ENCODE data around the gene LMX1A. TPM values are rescaled to one million over a fixed set of nuclear protein-coding genes. Genes with fewer than 3 reads are reported as not detected.

The LMX1A gene
- total RNA-seq, 1 experiment from 2014 or later = not detected

DNA sequence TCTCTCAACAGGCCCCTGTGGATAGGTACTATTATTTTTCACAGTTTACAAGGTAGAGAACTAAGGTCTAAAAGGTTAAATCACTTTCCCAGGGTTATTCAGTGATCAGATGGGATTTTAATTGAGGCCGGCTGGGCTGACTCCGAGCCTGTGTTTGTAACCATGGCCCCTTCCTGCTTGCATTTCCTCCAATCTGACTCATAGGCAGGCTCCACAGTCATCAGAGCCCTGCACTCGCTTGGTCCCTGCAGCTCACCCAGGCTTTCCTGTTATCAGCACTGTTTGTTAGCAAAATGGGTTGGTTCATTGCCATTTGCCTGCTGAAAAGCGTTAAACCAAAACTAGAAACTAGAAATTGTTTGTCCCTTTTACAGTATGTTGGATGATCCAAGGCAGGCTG lies 41.4 kb upstream of the LMX1A start:
- CTCF ChIA-PET = no interaction called here

DNA sequence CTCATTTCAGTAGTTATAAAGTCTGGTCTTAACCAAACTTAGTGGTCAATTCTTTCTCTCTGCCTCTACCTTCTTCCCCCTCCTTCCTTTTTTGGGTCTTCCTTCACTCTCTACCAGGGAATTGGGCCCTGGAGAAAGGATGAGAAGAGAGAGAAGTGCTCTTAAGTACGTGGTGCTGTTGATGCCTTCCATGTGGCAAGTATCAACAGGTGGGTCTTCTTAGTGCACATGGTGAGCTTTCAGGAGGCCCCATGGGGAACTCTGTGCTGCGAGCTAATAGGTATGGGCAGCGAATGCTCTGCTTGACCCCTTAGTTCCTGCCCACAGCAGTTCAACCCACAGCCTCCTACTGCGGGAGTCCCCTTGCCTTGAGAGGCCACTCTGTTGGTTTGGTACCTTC lies 39.4 kb upstream of the LMX1A start:
- Histone ChIP-seq H3K36me3 (ENCODE audit: insufficient read depth, low read length, poor library complexity, severe bottlenecking) (no peaks in the 10 kb centered on the region), H3K27ac (ENCODE audit: low read depth, low read length, poor library complexity, severe bottlenecking) (no peak overlapping the region), H3K4me1 (ENCODE audit: insufficient read depth, low read length, poor library complexity, severe bottlenecking) (no peaks in the 10 kb centered on the region), H3K4me3 (ENCODE audit: low read depth, low read length, poor library complexity, severe bottlenecking) (no peak overlapping the region), H3K27me3 (replicated peaks; ENCODE audit: insufficient read depth, low read depth, low read length, poor library complexity) (no peaks in the 10 kb centered on the region), H3K9me3 (ENCODE audit: low read depth, low read length, poor library complexity, severe bottlenecking) (no peaks in the 10 kb centered on the region)
- TF ChIP-seq, protein P1, sequence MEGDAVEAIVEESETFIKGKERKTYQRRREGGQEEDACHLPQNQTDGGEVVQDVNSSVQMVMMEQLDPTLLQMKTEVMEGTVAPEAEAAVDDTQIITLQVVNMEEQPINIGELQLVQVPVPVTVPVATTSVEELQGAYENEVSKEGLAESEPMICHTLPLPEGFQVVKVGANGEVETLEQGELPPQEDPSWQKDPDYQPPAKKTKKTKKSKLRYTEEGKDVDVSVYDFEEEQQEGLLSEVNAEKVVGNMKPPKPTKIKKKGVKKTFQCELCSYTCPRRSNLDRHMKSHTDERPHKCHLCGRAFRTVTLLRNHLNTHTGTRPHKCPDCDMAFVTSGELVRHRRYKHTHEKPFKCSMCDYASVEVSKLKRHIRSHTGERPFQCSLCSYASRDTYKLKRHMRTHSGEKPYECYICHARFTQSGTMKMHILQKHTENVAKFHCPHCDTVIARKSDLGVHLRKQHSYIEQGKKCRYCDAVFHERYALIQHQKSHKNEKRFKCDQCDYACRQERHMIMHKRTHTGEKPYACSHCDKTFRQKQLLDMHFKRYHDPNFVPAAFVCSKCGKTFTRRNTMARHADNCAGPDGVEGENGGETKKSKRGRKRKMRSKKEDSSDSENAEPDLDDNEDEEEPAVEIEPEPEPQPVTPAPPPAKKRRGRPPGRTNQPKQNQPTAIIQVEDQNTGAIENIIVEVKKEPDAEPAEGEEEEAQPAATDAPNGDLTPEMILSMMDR (conservative IDR thresholded peaks at IDR 0.05; ENCODE audit: low read depth, low read length) = no peak
- TF ChIP-seq EZH2 (IDR thresholded peaks at IDR 0.05; ENCODE audit: borderline replicate concordance, low read depth, low read length, poor library complexity, severe bottlenecking) = no peak
- BruUV-seq (replicated peaks) = no TSS peak
- CTCF ChIA-PET = no interaction called here
- no peak for DNase-seq (ENCODE audit: low spot score)
- POLR2A ChIA-PET (ENCODE audit: low non-redundant PET) = no interaction called here
- intact Hi-C loops (cut with micrococcal nuclease; ENCODE audit: unreplicated experiment) = loop anchor here (10.0 kb wide), 1 partner anchor 319 kb away; no protein-coding TSS in a partner anchor

More for the DNA sequence above, 41.4 kb upstream of the LMX1A start:
- Histone ChIP-seq H3K9me3 (ENCODE audit: low read depth, low read length, poor library complexity, severe bottlenecking) (no peaks in the 10 kb centered on the region), H3K4me3 (ENCODE audit: low read depth, low read length, poor library complexity, severe bottlenecking) (no peak overlapping the region), H3K4me1 (ENCODE audit: insufficient read depth, low read length, poor library complexity, severe bottlenecking) (no peaks in the 10 kb centered on the region), H3K27ac (ENCODE audit: low read depth, low read length, poor library complexity, severe bottlenecking) (no peak overlapping the region), H3K36me3 (ENCODE audit: insufficient read depth, low read length, poor library complexity, severe bottlenecking) (no peaks in the 10 kb centered on the region), H3K27me3 (replicated peaks; ENCODE audit: insufficient read depth, low read depth, low read length, poor library complexity) (no peaks in the 10 kb centered on the region)
- intact Hi-C loops (cut with micrococcal nuclease; ENCODE audit: unreplicated experiment) = loop anchor here (10.0 kb wide), 1 partner anchor 317 kb away; no protein-coding TSS in a partner anchor
- no TSS peak for BruUV-seq (replicated peaks)
- TF ChIP-seq, protein P1 (conservative IDR thresholded peaks at IDR 0.05; ENCODE audit: low read depth, low read length) = no peak
- TF ChIP-seq EZH2 (IDR thresholded peaks at IDR 0.05; ENCODE audit: borderline replicate concordance, low read depth, low read length, poor library complexity, severe bottlenecking) = no peak
- DNase-seq (ENCODE audit: low spot score) = no peak
- POLR2A ChIA-PET (ENCODE audit: low non-redundant PET) = no interaction called here

- ChIA-PET POLR2A (ENCODE audit: low non-redundant PET) (no interaction called here), CTCF (no interaction called here)
- no peaks in the 10 kb centered on the region for H3K9me3 ChIP-seq (ENCODE audit: low read depth, low read length, poor library complexity, severe bottlenecking)
- no peaks in the 10 kb centered on the region for H3K36me3 ChIP-seq (ENCODE audit: insufficient read depth, low read length, poor library complexity, severe bottlenecking)
- no TSS peak for BruUV-seq (replicated peaks)
- TF ChIP-seq, protein P1 (conservative IDR thresholded peaks at IDR 0.05; ENCODE audit: low read depth, low read length) = no peak
- no peak for TF ChIP-seq EZH2 (IDR thresholded peaks at IDR 0.05; ENCODE audit: borderline replicate concordance, low read depth, low read length, poor library complexity, severe bottlenecking)
- no peak overlapping the region for H3K27ac ChIP-seq (ENCODE audit: low read depth, low read length, poor library complexity, severe bottlenecking)
- intact Hi-C loops (cut with micrococcal nuclease; ENCODE audit: unreplicated experiment) = loop anchor here (10.0 kb wide), 1 partner anchor 319 kb away; no protein-coding TSS in a partner anchor
- no peaks in the 10 kb centered on the region for H3K4me1 ChIP-seq (ENCODE audit: insufficient read depth, low read length, poor library complexity, severe bottlenecking)
- no peaks in the 10 kb centered on the region for H3K27me3 ChIP-seq (replicated peaks; ENCODE audit: insufficient read depth, low read depth, low read length, poor library complexity)
- no peak overlapping the region for H3K4me3 ChIP-seq (ENCODE audit: low read depth, low read length, poor library complexity, severe bottlenecking)
- no peak for DNase-seq (ENCODE audit: low spot score)
These were observed 39.0 kb upstream of the LMX1A start for GRCh38 chr1:165395478-165395877.
